ENCODE measurements around the gene TNS3.

TNS3 gene

GRCh38 chr7:47553309-47553708 is 28.6 kb downstream of the TNS3 start:
- H3K36me3 Mint-ChIP-seq (ENCODE audit: low read depth), result peaks cover 24% of the 10 kb centered on the region
- DNase-seq, result no peak
- H3K27me3 Mint-ChIP-seq (ENCODE audit: low read depth, poor library complexity), result peaks cover 3% of the 10 kb centered on the region
- H3K27ac Mint-ChIP-seq, result no peak overlapping the region
- no peak overlapping the region for H3K4me3 Mint-ChIP-seq
- H3K4me1 Mint-ChIP-seq, result peaks cover 28% of the 10 kb centered on the region
- no peak for TF ChIP-seq CTCF (IDR thresholded peaks at IDR 0.05)
- peaks cover 9% of the 10 kb centered on the region for H3K9me3 Mint-ChIP-seq

- Mint-ChIP-seq H3K4me3 (no peak overlapping the region), H3K27me3 (ENCODE audit: low read depth, poor library complexity) (peaks cover 5% of the 10 kb centered on the region), H3K27ac (no peak overlapping the region), H3K4me1 (peaks cover 21% of the 10 kb centered on the region), H3K9me3 (peaks cover 9% of the 10 kb centered on the region), H3K36me3 (ENCODE audit: low read depth) (peaks cover 24% of the 10 kb centered on the region)
- no peak for TF ChIP-seq CTCF (IDR thresholded peaks at IDR 0.05)
- DNase-seq, result no peak
Measured at GRCh38 chr7:47552621-47553020, 29.3 kb downstream of the TNS3 start.

- no peak overlapping the region for H3K4me3 Mint-ChIP-seq
- no peak for DNase-seq
- peaks cover 8% of the 10 kb centered on the region for H3K27me3 Mint-ChIP-seq (ENCODE audit: low read depth, poor library complexity)
- no peak for TF ChIP-seq CTCF (IDR thresholded peaks at IDR 0.05)
- peaks cover 18% of the 10 kb centered on the region for H3K4me1 Mint-ChIP-seq
- H3K27ac Mint-ChIP-seq, result no peak overlapping the region
- H3K36me3 Mint-ChIP-seq (ENCODE audit: low read depth), result peaks cover 24% of the 10 kb centered on the region
- peaks cover 9% of the 10 kb centered on the region for H3K9me3 Mint-ChIP-seq
Measured at GRCh38 chr7:47551668-47552440, 30.1 kb downstream of the TNS3 start.

- H3K27ac Mint-ChIP-seq, result no peak overlapping the region
- TF ChIP-seq CTCF (IDR thresholded peaks at IDR 0.05), result no peak
- H3K36me3 Mint-ChIP-seq (ENCODE audit: low read depth), result peaks cover 24% of the 10 kb centered on the region
- H3K4me3 Mint-ChIP-seq, result no peak overlapping the region
- peaks cover 9% of the 10 kb centered on the region for H3K9me3 Mint-ChIP-seq
- H3K27me3 Mint-ChIP-seq (ENCODE audit: low read depth, poor library complexity), result peaks cover 10% of the 10 kb centered on the region
- H3K4me1 Mint-ChIP-seq, result peaks cover 20% of the 10 kb centered on the region
- DNase-seq, result no peak
Measured at GRCh38 chr7:47550788-47551470, 31.0 kb downstream of the TNS3 start.

- no peak overlapping the region for H3K4me3 Mint-ChIP-seq
- H3K4me1 Mint-ChIP-seq, result peaks cover 20% of the 10 kb centered on the region
Measured at GRCh38 chr7:47549916-47550315, 32.0 kb downstream of the TNS3 start.

More at GRCh38 chr7:47549916-47550315, 32.0 kb downstream of the TNS3 start:
- H3K36me3 Mint-ChIP-seq (ENCODE audit: low read depth), result peaks cover 22% of the 10 kb centered on the region
- peaks cover 9% of the 10 kb centered on the region for H3K9me3 Mint-ChIP-seq
- H3K27me3 Mint-ChIP-seq (ENCODE audit: low read depth, poor library complexity), result peaks cover 11% of the 10 kb centered on the region
- no peak for DNase-seq
- H3K27ac Mint-ChIP-seq, result no peak overlapping the region
- no peak for TF ChIP-seq CTCF (IDR thresholded peaks at IDR 0.05)

Data from nephron progenitor cell (in vitro differentiated cells).